HL-60 (cell line): Measurements from ENCODE around the gene SDS.

Experiments
- DNase-seq, 2 experiments: peaks; one replicate each; pipeline ENCODE4 v3.0.0-alpha.2; 2010 to 2020; ENCODE audit warnings: low read depth in 1 of 2, low spot score in 1 of 2
- H3K27ac ChIP-seq: fragments of 250-450 bp; sonication (Bioruptor Pico); replicated peaks from 2 replicates; pipeline ENCODE4 v1.5.1; 2020; ENCODE audit warnings: mild to moderate bottlenecking, moderate library complexity
- H3K27me3 ChIP-seq: fragments of 250-450 bp; sonication (Bioruptor Pico); 2 replicates; pipeline ENCODE4 v1.5.1; 2021; ENCODE audit warnings: mild to moderate bottlenecking, moderate library complexity; ENCODE audit not compliant: insufficient read depth, poor library complexity, severe bottlenecking
- H3K4me3 ChIP-seq: replicated peaks from 2 replicates; pipeline ENCODE4 v1.5.1; 2011; ENCODE audit warnings: mild to moderate bottlenecking, control low read depth, low read length; ENCODE audit not compliant: insufficient read depth
- CTCF ChIP-seq: IDR thresholded peaks from one replicate; pipeline ENCODE4 v1.5.1; 2011; ENCODE audit warnings: low read length, control low read depth, inconsistent platforms; ENCODE audit not compliant: insufficient read depth
- GABPA ChIP-seq: IDR thresholded peaks from 2 replicates; pipeline ENCODE4 v1.6.1; 2012; ENCODE audit warnings: low read depth
- POLR2AphosphoS5 ChIP-seq: IDR thresholded peaks from 2 replicates; pipeline ENCODE4 v1.6.1; 2012; ENCODE audit warnings: low read depth
- REST ChIP-seq: IDR thresholded peaks from 2 replicates; pipeline ENCODE4 v1.6.1; 2012; ENCODE audit warnings: low read depth; ENCODE audit not compliant: insufficient replicate concordance
- SPI1 ChIP-seq: IDR thresholded peaks from 2 replicates; pipeline ENCODE4 v1.6.1; 2012; ENCODE audit warnings: low read depth, mild to moderate bottlenecking, borderline replicate concordance

The SDS gene

GRCh38 chr12:113449839-113450238 is 46.2 kb upstream of the SDS start:
- no peak overlapping the region for H3K4me3 ChIP-seq
- TF ChIP-seq REST = no peak
- TF ChIP-seq POLR2AphosphoS5 = no peak
- TF ChIP-seq CTCF = no peak
- no peak for TF ChIP-seq GABPA
- TF ChIP-seq SPI1 = no peak
- no peaks in the 10 kb centered on the region for H3K27me3 ChIP-seq
- H3K27ac ChIP-seq = no peak overlapping the region
- no peak for DNase-seq

- Histone ChIP-seq H3K27ac (no peak overlapping the region), H3K27me3 (no peaks in the 10 kb centered on the region), H3K4me3 (no peak overlapping the region)
- no peak for DNase-seq
- TF ChIP-seq POLR2AphosphoS5 = no peak
- TF ChIP-seq GABPA = no peak
- TF ChIP-seq REST = no peak
Observed at GRCh38 chr12:113449299-113449698, 45.6 kb upstream of the SDS start.

- TF ChIP-seq POLR2AphosphoS5 = no peak
- no peak for TF ChIP-seq CTCF
- TF ChIP-seq SPI1 = no peak
- no peak for TF ChIP-seq GABPA
- no peak for TF ChIP-seq REST
- H3K27ac ChIP-seq = no peak overlapping the region
- DNase-seq = no peak
- no peak overlapping the region for H3K4me3 ChIP-seq
- no peaks in the 10 kb centered on the region for H3K27me3 ChIP-seq
Observed at GRCh38 chr12:113448873-113449272, 45.2 kb upstream of the SDS start.

GRCh38 chr12:113445544-113446171 is 42.0 kb upstream of the SDS start:
- TF ChIP-seq POLR2AphosphoS5 (no peak), SPI1 (peak; percentile 46; the same call in 1 of the 2 replicates), GABPA (no peak)
- Histone ChIP-seq H3K27me3 (no peaks in the 10 kb centered on the region), H3K4me3 (no peak overlapping the region), H3K27ac (peak overlapping the region; percentile 19; the same call in 1 of the 2 replicates)
- DNase-seq = peak; percentile 69 to 76
